HL-60 (cell line): ENCODE measurements around the gene TENM4. TPM values are rescaled to one million over a fixed set of nuclear protein-coding genes. Genes with fewer than 3 reads are reported as not detected.

Source experiments
- DNase-seq, 2 experiments: peaks; one replicate each; pipeline ENCODE4 v3.0.0-alpha.2; 2010 to 2020; ENCODE audit warnings: low read depth in 1 of 2, low spot score in 1 of 2
- H3K27ac ChIP-seq: fragments of 250-450 bp; sonication (Bioruptor Pico); replicated peaks from 2 replicates; pipeline ENCODE4 v1.5.1; 2020; ENCODE audit warnings: mild to moderate bottlenecking, moderate library complexity
- H3K27me3 ChIP-seq: fragments of 250-450 bp; sonication (Bioruptor Pico); 2 replicates; pipeline ENCODE4 v1.5.1; 2021; ENCODE audit warnings: mild to moderate bottlenecking, moderate library complexity; ENCODE audit not compliant: insufficient read depth, poor library complexity, severe bottlenecking
- H3K4me3 ChIP-seq: replicated peaks from 2 replicates; pipeline ENCODE4 v1.5.1; 2011; ENCODE audit warnings: mild to moderate bottlenecking, control low read depth, low read length; ENCODE audit not compliant: insufficient read depth
- CTCF ChIP-seq: IDR thresholded peaks from one replicate; pipeline ENCODE4 v1.5.1; 2011; ENCODE audit warnings: low read length, control low read depth, inconsistent platforms; ENCODE audit not compliant: insufficient read depth
- GABPA ChIP-seq: IDR thresholded peaks from 2 replicates; pipeline ENCODE4 v1.6.1; 2012; ENCODE audit warnings: low read depth
- POLR2AphosphoS5 ChIP-seq: IDR thresholded peaks from 2 replicates; pipeline ENCODE4 v1.6.1; 2012; ENCODE audit warnings: low read depth
- SPI1 ChIP-seq: IDR thresholded peaks from 2 replicates; pipeline ENCODE4 v1.6.1; 2012; ENCODE audit warnings: low read depth, mild to moderate bottlenecking, borderline replicate concordance
- microRNA-seq: library from miRNA; unstranded; fragments of <30 nt; microRNA quantifications from one replicate; pipeline ENCODE4, GENCODE V29; 2018

Gene TENM4

DNA sequence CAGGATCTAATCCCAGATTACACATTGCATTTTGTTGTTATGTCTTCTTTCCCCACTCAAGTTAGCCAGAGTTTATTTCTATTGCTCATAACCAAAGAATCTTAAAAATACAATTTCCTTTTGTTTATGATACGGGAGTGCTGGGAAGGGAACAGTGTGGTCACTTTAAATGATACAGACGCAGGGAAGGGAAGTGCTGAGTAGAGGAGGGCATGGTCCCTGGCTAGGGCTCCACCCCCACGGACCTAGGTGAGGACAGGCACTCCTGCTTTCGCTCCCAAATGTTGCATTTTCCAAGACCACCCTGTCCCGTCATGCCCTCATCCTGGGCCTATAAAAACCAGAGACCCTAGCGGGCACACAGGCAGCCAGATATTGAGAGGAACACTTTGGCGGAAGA, 835.5 kb downstream of the TENM4 start:
- no peak overlapping the region for H3K4me3 ChIP-seq
- no peak for DNase-seq
- no peak for TF ChIP-seq SPI1
- TF ChIP-seq GABPA = no peak
- TF ChIP-seq POLR2AphosphoS5 = no peak
- H3K27ac ChIP-seq = no peak overlapping the region
- peaks cover 8% of the 10 kb centered on the region for H3K27me3 ChIP-seq

GRCh38 chr11:78603792-78604191, 837.0 kb downstream of the TENM4 start:
- peaks cover 9% of the 10 kb centered on the region for H3K27me3 ChIP-seq
- DNase-seq = no peak
- no peak overlapping the region for H3K27ac ChIP-seq
- no peak for TF ChIP-seq GABPA
- no peak for TF ChIP-seq CTCF
- no peak overlapping the region for H3K4me3 ChIP-seq

Small RNA genes within 50 kb of the gene (microRNA-seq; reads per million reads assigned to microRNA genes)
- gene MIR5579 (not detected), gene MIR708 (not detected)
